ENCODE results near the gene SFXN2.
"Not testable (repeated sequence)": the region's sequence is repeated elsewhere in the genome, so short reads cannot be mapped to it uniquely, and the experiment has no call there.

SFXN2 gene

GRCh38 chr10:102738692-102739121 lies 24.3 kb downstream of the SFXN2 start:
- TF ChIP-seq CTCF (IDR thresholded peaks at IDR 0.05) = no peak
- peak overlapping the region; percentile 67 for H3K27ac ChIP-seq
- peaks cover 15 to 19% of the 10 kb centered on the region in 2 experiments for H3K4me1 ChIP-seq (ENCODE audit: control insufficient read depth in 1 of 2, insufficient read depth in 1 of 2, low read depth in 1 of 2, low read length in 1 of 2)
- no peaks in the 10 kb centered on the region for H3K9me3 ChIP-seq
- H3K4me3 ChIP-seq (ENCODE audit: low read depth in 1 of 2, low read length in 1 of 2) = no peak overlapping the region
- no peaks in the 10 kb centered on the region for H3K27me3 ChIP-seq
- H3K36me3 ChIP-seq = no peaks in the 10 kb centered on the region

DNA sequence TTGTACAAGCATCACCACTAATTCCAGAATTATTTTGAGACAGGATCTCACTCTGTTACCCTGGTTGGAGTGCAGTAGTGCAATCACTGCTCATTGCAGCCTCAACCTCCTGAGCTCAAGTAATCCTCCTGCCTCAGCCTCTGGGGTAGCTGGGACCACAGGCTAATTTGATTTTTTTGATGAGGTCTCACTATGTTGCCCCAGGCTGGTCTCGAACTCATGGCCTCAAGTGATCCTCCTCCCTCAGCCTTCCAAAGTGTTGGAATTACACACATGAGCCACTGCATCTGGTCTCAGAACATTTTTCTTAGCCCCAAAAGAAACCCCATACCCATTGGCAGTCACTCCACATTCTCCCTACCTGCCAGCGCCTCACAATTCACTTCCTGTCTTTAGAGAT lies 25.8 kb downstream of the SFXN2 start:
- no peaks in the 10 kb centered on the region for H3K27me3 ChIP-seq
- H3K4me3 ChIP-seq (ENCODE audit: low read depth in 1 of 2, low read length in 1 of 2) = no peak overlapping the region
- no peaks in the 10 kb centered on the region for H3K36me3 ChIP-seq
- peaks cover 28 to 33% of the 10 kb centered on the region in 2 experiments for H3K4me1 ChIP-seq (ENCODE audit: control insufficient read depth in 1 of 2, insufficient read depth in 1 of 2, low read depth in 1 of 2, low read length in 1 of 2)
- H3K9me3 ChIP-seq = no peaks in the 10 kb centered on the region
- H3K27ac ChIP-seq = no peak overlapping the region
- no peak for TF ChIP-seq CTCF (IDR thresholded peaks at IDR 0.05)

GRCh38 chr10:102741726-102742237 lies 27.3 kb downstream of the SFXN2 start:
- no peak overlapping the region for H3K27ac ChIP-seq
- H3K4me3 ChIP-seq (ENCODE audit: low read depth in 1 of 2, low read length in 1 of 2) = no peak overlapping the region
- no peaks in the 10 kb centered on the region for H3K27me3 ChIP-seq
- peaks cover 37 to 42% of the 10 kb centered on the region in 2 experiments for H3K4me1 ChIP-seq (ENCODE audit: control insufficient read depth in 1 of 2, insufficient read depth in 1 of 2, low read depth in 1 of 2, low read length in 1 of 2)
- no peak for TF ChIP-seq CTCF (IDR thresholded peaks at IDR 0.05)
- no peaks in the 10 kb centered on the region for H3K9me3 ChIP-seq
- H3K36me3 ChIP-seq = no peaks in the 10 kb centered on the region

DNA sequence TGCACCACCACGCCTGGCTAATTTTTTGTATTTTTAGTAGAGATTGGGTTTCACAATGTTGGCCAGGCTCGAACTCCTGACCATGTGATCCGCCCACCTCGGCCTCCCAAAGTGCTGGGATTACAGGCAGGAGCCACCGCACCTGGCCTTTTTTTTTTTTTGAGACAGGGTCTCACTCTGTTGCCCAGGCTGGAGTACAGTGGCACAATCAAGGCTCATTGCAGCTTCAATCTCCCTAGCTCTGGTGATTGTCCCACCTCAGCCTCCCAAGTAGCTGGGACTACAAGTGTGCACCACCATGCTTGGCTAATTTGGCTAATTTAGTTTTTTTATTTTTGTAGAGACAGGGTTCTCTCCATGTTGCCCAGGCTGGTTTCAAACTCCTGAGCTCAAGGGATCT lies 27.9 kb downstream of the SFXN2 start:
- H3K36me3 ChIP-seq; H3K27me3 ChIP-seq; H3K27ac ChIP-seq; H3K9me3 ChIP-seq; H3K4me3 ChIP-seq (ENCODE audit: low read depth in 1 of 2, low read length in 1 of 2): not testable (repeated sequence)
- H3K4me1 ChIP-seq (ENCODE audit: control insufficient read depth in 1 of 2, insufficient read depth in 1 of 2, low read depth in 1 of 2, low read length in 1 of 2) = peaks cover 37 to 42% of the 10 kb centered on the region in 2 experiments

- peak overlapping the region; percentile 87 for H3K27ac ChIP-seq
- H3K4me3 ChIP-seq (ENCODE audit: low read depth in 1 of 2, low read length in 1 of 2) = peak overlapping the region; percentile 95 to 99
Observed at GRCh38 chr10:102743078-102743587, 28.7 kb downstream of the SFXN2 start.

More at GRCh38 chr10:102743078-102743587, 28.7 kb downstream of the SFXN2 start:
- H3K9me3 ChIP-seq = no peaks in the 10 kb centered on the region
- no peaks in the 10 kb centered on the region for H3K36me3 ChIP-seq
- no peaks in the 10 kb centered on the region for H3K27me3 ChIP-seq
- TF ChIP-seq CTCF (IDR thresholded peaks at IDR 0.05) = no peak
- H3K4me1 ChIP-seq (ENCODE audit: control insufficient read depth in 1 of 2, insufficient read depth in 1 of 2, low read depth in 1 of 2, low read length in 1 of 2) = peaks cover 37 to 42% of the 10 kb centered on the region in 2 experiments

Measured in neutrophil (primary cell).